Gastroesophageal sphincter (tissue), 3 donors: ENCODE measurements around the gene RAB3IL1.

ENCODE experiments used
- EP300 ChIP-seq: sonication (generic); formaldehyde crosslinking; IDR thresholded peaks from one replicate; pipeline ENCODE4 v1.6.1; 2017; ENCODE audit warnings: antibody characterized with exemption, mild to moderate bottlenecking
- POLR2A ChIP-seq, 2 donors: fragments of 450-650 bp; IDR thresholded peaks; one replicate each; pipeline ENCODE4 v1.6.1; 2017; ENCODE audit warnings: antibody characterized with exemption in 2 of 2, mild to moderate bottlenecking in 2 of 2, moderate library complexity in 1 of 2
- TF ChIP-seq, protein P1 (sequence below), 4 experiments: fragments of 200-600 bp in 2 of 4; fragments of 450-650 bp in 2 of 4; sonication (generic) in 1 of 4; IDR thresholded peaks; one replicate each; pipeline ENCODE4 v1.5.1; 2017 to 2019; ENCODE audit warnings: antibody characterized with exemption in 4 of 4, mild to moderate bottlenecking in 2 of 4, moderate library complexity in 2 of 4

GRCh38 chr11:61886643-61887042 lies 30.7 kb downstream of the RAB3IL1 start:
- TF ChIP-seq, protein P1, sequence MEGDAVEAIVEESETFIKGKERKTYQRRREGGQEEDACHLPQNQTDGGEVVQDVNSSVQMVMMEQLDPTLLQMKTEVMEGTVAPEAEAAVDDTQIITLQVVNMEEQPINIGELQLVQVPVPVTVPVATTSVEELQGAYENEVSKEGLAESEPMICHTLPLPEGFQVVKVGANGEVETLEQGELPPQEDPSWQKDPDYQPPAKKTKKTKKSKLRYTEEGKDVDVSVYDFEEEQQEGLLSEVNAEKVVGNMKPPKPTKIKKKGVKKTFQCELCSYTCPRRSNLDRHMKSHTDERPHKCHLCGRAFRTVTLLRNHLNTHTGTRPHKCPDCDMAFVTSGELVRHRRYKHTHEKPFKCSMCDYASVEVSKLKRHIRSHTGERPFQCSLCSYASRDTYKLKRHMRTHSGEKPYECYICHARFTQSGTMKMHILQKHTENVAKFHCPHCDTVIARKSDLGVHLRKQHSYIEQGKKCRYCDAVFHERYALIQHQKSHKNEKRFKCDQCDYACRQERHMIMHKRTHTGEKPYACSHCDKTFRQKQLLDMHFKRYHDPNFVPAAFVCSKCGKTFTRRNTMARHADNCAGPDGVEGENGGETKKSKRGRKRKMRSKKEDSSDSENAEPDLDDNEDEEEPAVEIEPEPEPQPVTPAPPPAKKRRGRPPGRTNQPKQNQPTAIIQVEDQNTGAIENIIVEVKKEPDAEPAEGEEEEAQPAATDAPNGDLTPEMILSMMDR (IDR thresholded peaks at IDR 0.05): no peak
- no peak for TF ChIP-seq POLR2A (IDR thresholded peaks at IDR 0.05)
- no peak for TF ChIP-seq EP300
